OCI-LY1 (cell line): Measurements from ENCODE around the gene SH2D6.

Experiments
- H2AFZ ChIP-seq: fragments of 200-600 bp; sonication (generic), shearing (Covaris generic); 2 replicates; pipeline ENCODE4 v1.6.0; 2014; ENCODE audit warnings: antibody characterized with exemption, mild to moderate bottlenecking, low read length
- H3F3A ChIP-seq: fragments of 200-600 bp; sonication (generic), shearing (Covaris generic); 2 replicates; pipeline ENCODE4 v1.6.0; 2014; ENCODE audit warnings: mild to moderate bottlenecking, antibody characterized with exemption, low read length, moderate library complexity; ENCODE audit not compliant: insufficient read depth
- H3K27ac ChIP-seq: fragments of 200-600 bp; sonication (generic); 2 replicates; pipeline ENCODE4 v1.5.1; 2014; ENCODE audit warnings: low read length, mixed run types, mild to moderate bottlenecking, low read depth; ENCODE audit not compliant: poor library complexity, severe bottlenecking
- H3K27me3 ChIP-seq: fragments of 200-600 bp; sonication (generic); 2 replicates; pipeline ENCODE4 v1.6.0; 2014; ENCODE audit warnings: antibody characterized with exemption, mild to moderate bottlenecking, low read length, moderate library complexity; ENCODE audit not compliant: insufficient read depth
- H3K36me3 ChIP-seq: fragments of 200-600 bp; sonication (generic); 2 replicates; pipeline ENCODE4 v1.6.1; 2014; ENCODE audit warnings: mild to moderate bottlenecking, antibody characterized with exemption, low read length, moderate library complexity, mixed read lengths; ENCODE audit not compliant: insufficient read depth
- H3K4me1 ChIP-seq: fragments of 200-600 bp; sonication (generic); 2 replicates; pipeline ENCODE4 v1.5.1; 2014; ENCODE audit warnings: mild to moderate bottlenecking, low read length, moderate library complexity; ENCODE audit not compliant: insufficient read depth, severe bottlenecking
- H3K4me2 ChIP-seq: fragments of 200-600 bp; sonication (generic), shearing (Covaris generic); 2 replicates; pipeline ENCODE4 v1.6.1; 2014; ENCODE audit warnings: low read length
- H3K4me3 ChIP-seq: fragments of 200-600 bp; sonication (generic); 2 replicates; pipeline ENCODE4 v1.5.1; 2014; ENCODE audit warnings: low read length, low read depth, mild to moderate bottlenecking, mixed read lengths; ENCODE audit not compliant: poor library complexity, severe bottlenecking
- H3K79me2 ChIP-seq: fragments of 200-600 bp; shearing (Covaris generic); 2 replicates; pipeline ENCODE4 v1.6.1; 2016; ENCODE audit warnings: mixed run types, low read length, mixed read lengths; ENCODE audit not compliant: insufficient read depth
- H3K9ac ChIP-seq: fragments of 200-600 bp; sonication (generic), shearing (Covaris generic); 2 replicates; pipeline ENCODE4 v1.6.1; 2014; ENCODE audit warnings: mild to moderate bottlenecking, low read length, mixed read lengths
- H3K9me2 ChIP-seq: fragments of 200-600 bp; sonication (generic), shearing (Covaris generic); 2 replicates; pipeline ENCODE4 v1.6.1; 2014; ENCODE audit warnings: low read depth, mild to moderate bottlenecking, low read length, mixed read lengths
- H3K9me3 ChIP-seq: fragments of 200-600 bp; shearing (Covaris generic); 2 replicates; pipeline ENCODE4 v1.6.1; 2014; ENCODE audit warnings: low read length, mixed read lengths
- H4K20me1 ChIP-seq: fragments of 200-600 bp; sonication (generic), shearing (Covaris generic); 2 replicates; pipeline ENCODE4 v1.6.0; 2016; ENCODE audit warnings: mild to moderate bottlenecking, low read length; ENCODE audit not compliant: insufficient read depth
- CTCF ChIP-seq: fragments of 200-600 bp; sonication (generic), shearing (Covaris generic); IDR thresholded peaks from 2 replicates; pipeline ENCODE4 v1.5.1; 2017; ENCODE audit warnings: mild to moderate bottlenecking, antibody characterized with exemption, low read length, moderate library complexity, mixed read lengths
- EZH2 ChIP-seq: fragments of 200-600 bp; sonication (generic), shearing (Covaris generic); IDR thresholded peaks from 2 replicates; pipeline ENCODE4 v1.8.0; 2017; ENCODE audit warnings: borderline replicate concordance, mixed run types, mild to moderate bottlenecking, antibody characterized with exemption, low read length, moderate library complexity, mixed read lengths

SH2D6 gene

GRCh38 chr2:85400541-85401463 is 17.7 kb upstream of the SH2D6 start:
- Histone ChIP-seq H3K9me3 (peaks cover 4% of the 10 kb centered on the region; the same call in 1 of the 2 replicates), H3K27me3 (no peaks in the 10 kb centered on the region), H3K36me3 (no peaks in the 10 kb centered on the region; the same call in 1 of the 2 replicates), H3K27ac (no peak overlapping the region), H3K9me2 (no peaks in the 10 kb centered on the region), H4K20me1 (no peaks in the 10 kb centered on the region), H3K4me2 (no peak overlapping the region), H3K79me2 (no peaks in the 10 kb centered on the region), H3F3A (no peaks in the 10 kb centered on the region), H3K4me3 (no peak overlapping the region), H3K9ac (no peak overlapping the region), H2AFZ (no peak overlapping the region), H3K4me1 (no peaks in the 10 kb centered on the region)
- no peak for TF ChIP-seq CTCF
- TF ChIP-seq EZH2: no peak

GRCh38 chr2:85401464-85401805 is 17.1 kb upstream of the SH2D6 start:
- peaks cover 4% of the 10 kb centered on the region; the same call in 1 of the 2 replicates for H3K9me3 ChIP-seq

GRCh38 chr2:85401844-85402243 is 16.7 kb upstream of the SH2D6 start:
- no peak overlapping the region for H3K4me2 ChIP-seq
- H3K4me3 ChIP-seq: no peak overlapping the region
- TF ChIP-seq CTCF (no peak), EZH2 (no peak)
- no peaks in the 10 kb centered on the region for H3K27me3 ChIP-seq
- no peak overlapping the region for H2AFZ ChIP-seq
- no peaks in the 10 kb centered on the region; the same call in 1 of the 2 replicates for H3K36me3 ChIP-seq
- H3K4me1 ChIP-seq: no peaks in the 10 kb centered on the region
- H4K20me1 ChIP-seq: no peaks in the 10 kb centered on the region
- H3K79me2 ChIP-seq: no peaks in the 10 kb centered on the region
- peaks cover 4% of the 10 kb centered on the region; the same call in 1 of the 2 replicates for H3K9me3 ChIP-seq
- H3K9ac ChIP-seq: no peak overlapping the region
- H3F3A ChIP-seq: no peaks in the 10 kb centered on the region
- no peaks in the 10 kb centered on the region for H3K9me2 ChIP-seq
- H3K27ac ChIP-seq: no peak overlapping the region

More at GRCh38 chr2:85401464-85401805, 17.1 kb upstream of the SH2D6 start:
- Histone ChIP-seq H4K20me1 (no peaks in the 10 kb centered on the region), H3K36me3 (no peaks in the 10 kb centered on the region; the same call in 1 of the 2 replicates), H3K79me2 (no peaks in the 10 kb centered on the region), H3K4me2 (no peak overlapping the region), H3K27ac (no peak overlapping the region), H3K4me3 (no peak overlapping the region), H3K9ac (no peak overlapping the region), H3K9me2 (no peaks in the 10 kb centered on the region), H3K27me3 (no peaks in the 10 kb centered on the region), H3K4me1 (no peaks in the 10 kb centered on the region), H3F3A (no peaks in the 10 kb centered on the region), H2AFZ (no peak overlapping the region)
- TF ChIP-seq EZH2 (no peak), CTCF (no peak)
